Measurements from ENCODE around the gene MANEAL.

GRCh38 chr1:37846647-37847339, 53.1 kb downstream of the MANEAL start:
- TF ChIP-seq CTCF (IDR thresholded peaks at IDR 0.05; ENCODE audit: poor library complexity) (no peak), EZH2 (IDR thresholded peaks at IDR 0.05; ENCODE audit: borderline replicate concordance) (no peak)
